CMK (cell line): ENCODE measurements around the gene PNP.
"Not testable (repeated sequence)": the region's sequence is repeated elsewhere in the genome, so short reads cannot be mapped to it uniquely, and the experiment has no call there.

ENCODE experiments used
- DNase-seq: peaks from one replicate; pipeline ENCODE4 v3.0.0-alpha.2; 2010; ENCODE audit warnings: low read depth

Gene PNP

DNA sequence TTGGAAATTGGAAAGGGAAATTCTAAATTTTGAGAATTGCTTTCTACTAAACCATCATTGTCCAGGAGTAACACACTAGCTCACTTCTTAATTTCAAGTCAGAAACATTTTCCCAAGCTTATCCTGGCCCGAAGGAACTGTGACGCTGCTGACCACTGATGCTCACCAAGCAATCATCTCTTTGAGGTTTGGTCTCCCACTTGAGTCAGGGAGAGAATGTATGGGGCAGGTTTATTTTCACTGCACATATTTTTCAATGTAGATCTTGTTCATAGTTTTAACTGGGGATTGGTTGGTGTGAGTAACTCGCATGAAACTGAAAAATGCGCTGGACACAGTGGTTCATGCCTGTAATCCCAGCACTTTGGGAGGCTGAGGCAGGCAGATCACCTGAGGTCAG lies 23.3 kb downstream of the PNP start:
- DNase-seq = no peak

DNA sequence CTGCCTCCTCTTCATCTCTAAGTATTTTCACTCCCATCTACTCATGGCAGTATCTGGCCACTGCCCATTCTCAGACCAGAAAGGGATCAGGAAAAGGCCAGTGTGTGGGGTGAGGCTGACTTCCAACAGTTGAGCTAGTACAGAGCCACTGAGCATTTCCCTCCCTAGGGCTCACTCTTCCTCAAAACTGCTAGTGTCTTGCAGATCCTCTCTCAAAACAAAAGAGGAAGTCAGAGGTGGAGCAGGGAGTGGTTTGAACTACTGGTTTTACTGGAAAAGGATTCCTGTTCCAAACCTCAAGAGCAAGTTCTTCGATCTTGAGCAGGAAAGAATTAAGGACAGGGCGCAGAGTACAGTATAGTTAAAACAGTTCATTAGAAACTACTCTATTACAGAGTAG lies 24.4 kb downstream of the PNP start:
- DNase-seq = no peak

- no peak for DNase-seq
Measured at GRCh38 chr14:20494935-20495766, 25.9 kb downstream of the PNP start.

GRCh38 chr14:20498622-20499021 lies 29.4 kb downstream of the PNP start:
- no peak for DNase-seq

GRCh38 chr14:20499108-20499507 lies 29.9 kb downstream of the PNP start:
- no peak for DNase-seq

DNA sequence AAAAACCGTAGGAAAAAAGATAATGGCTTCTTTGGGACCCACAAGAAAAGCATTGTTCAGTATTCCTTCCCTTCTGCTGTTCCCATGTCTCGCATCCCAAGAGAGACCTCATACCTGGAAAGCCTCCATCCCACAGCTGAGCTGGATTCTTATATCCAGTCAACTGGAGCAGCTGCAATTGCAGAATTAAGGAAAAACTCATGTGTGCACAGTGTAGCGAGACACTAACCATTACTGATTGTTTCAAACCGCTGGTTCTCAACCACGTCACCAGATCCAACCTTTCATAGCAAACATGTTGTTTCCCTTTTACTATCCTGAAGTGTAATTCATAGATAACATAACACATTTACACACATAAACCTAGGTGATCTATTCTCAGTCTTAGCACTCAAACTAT lies 30.7 kb downstream of the PNP start:
- DNase-seq = no peak

GRCh38 chr14:20501346-20501745 lies 32.1 kb downstream of the PNP start:
- no peak for DNase-seq

GRCh38 chr14:20503898-20504297 lies 34.7 kb downstream of the PNP start:
- DNase-seq = no peak

DNA sequence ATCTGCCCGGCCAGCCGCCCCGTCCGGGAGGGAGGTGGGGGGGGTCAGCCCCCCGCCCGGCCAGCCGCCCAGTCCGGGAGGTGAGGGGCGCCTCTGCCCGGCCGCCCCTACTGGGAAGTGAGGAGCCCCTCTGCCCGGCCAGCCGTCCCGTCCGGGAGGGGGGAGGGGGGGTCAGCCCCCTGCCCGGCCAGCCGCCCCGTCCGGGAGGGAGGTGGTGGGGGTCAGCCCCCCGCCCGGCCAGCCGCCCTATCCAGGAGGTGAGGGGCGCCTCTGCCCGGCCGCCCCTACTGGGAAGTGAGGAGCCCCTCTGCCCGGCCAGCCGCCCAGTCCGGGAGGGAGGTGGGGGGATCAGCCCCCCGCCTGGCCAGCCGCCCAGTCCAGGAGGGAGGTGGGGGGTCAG lies 37.1 kb downstream of the PNP start:
- not testable (repeated sequence) for DNase-seq

GRCh38 chr14:20506752-20507151 lies 37.5 kb downstream of the PNP start:
- DNase-seq = not testable (repeated sequence)

DNA sequence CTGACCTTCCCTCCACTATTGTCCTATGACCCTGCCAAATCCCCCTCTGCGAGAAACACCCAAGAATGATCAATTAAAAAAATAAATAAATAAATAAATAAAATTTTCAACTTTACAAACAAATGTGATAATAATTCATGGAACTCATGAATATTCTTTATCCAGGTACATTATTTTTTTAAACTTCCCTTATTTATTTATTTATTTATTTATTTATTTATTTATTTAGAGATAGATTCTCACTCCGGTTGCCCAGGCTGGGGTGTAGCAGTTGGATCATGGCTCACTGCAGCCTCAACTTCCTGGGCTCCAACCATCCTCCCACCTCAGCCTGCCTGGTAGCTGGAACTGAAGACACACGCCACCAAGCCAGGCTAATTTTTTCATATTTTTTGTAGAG lies 38.3 kb downstream of the PNP start:
- DNase-seq = not testable (repeated sequence)

GRCh38 chr14:20508367-20508766 lies 39.2 kb downstream of the PNP start:
- DNase-seq = no peak

GRCh38 chr14:20512177-20512905 lies 43.1 kb downstream of the PNP start:
- no peak for DNase-seq

DNA sequence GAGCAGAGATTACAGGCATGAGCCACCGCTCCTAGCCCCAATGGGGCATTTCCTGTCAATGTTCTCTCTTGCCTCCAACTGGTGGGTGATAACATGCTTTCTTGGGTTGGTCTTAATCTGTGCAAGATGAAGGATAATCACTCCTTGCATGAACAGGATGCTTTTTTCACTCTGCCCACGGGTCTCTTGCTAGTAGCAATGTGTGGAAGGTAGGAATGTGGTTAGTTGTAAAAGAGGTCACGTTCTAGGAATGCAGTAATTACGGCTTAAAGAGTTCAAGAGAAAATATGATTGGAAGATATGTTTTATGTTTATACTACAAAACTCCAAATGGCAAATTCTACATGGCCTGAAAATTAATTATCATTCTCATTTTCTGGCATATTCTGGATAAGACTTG lies 46.6 kb downstream of the PNP start:
- DNase-seq = no peak

- no peak for DNase-seq
Measured at GRCh38 chr14:20516921-20517320, 47.7 kb downstream of the PNP start.

GRCh38 chr14:20522332-20522731 lies 53.1 kb downstream of the PNP start:
- DNase-seq = no peak

DNA sequence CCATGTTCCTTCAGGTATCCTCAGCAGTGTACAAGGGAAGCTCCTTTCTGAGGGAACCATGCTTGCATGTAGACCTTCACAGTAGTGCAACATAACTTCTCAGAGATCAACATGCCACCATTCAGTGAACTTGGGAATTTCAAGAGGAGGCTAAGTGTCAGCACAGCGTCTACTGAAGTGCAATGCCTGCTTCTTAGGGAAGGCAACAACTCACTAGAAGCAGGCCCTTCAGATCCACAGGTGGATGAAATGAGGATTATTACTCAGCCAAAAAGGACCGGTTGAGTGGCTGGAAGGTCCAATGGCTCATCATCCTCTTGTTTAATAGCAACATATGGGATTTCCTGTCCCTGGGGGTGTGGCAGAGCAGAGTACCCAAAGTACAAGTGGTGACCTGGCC lies 54.8 kb downstream of the PNP start:
- DNase-seq = no peak
